ENCODE results near the gene LRMDA.

The LRMDA gene

DNA sequence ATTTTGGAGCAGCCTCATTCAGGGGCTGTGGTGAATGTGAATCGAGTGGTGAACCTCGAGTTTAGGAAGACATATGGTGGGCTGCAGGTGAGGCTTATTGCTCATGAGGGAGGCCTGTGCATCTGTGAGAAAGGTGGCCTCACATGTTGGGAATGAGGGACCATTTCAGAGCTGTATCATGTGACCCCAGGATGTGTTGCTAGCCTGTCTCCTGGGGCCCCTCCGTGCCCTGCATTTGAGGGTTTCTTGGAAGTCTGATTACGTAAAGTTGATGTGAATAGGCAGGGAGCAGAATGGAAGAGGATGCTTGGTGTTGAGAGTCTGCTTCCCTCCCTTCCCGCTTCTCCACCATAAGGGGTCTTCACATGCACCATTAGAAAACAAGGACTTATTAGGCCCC, 569.1 kb downstream of the LRMDA start:
- no peak for TF ChIP-seq CTCF (conservative IDR thresholded peaks at IDR 0.05)
- H3K27ac ChIP-seq = no peak overlapping the region

DNA sequence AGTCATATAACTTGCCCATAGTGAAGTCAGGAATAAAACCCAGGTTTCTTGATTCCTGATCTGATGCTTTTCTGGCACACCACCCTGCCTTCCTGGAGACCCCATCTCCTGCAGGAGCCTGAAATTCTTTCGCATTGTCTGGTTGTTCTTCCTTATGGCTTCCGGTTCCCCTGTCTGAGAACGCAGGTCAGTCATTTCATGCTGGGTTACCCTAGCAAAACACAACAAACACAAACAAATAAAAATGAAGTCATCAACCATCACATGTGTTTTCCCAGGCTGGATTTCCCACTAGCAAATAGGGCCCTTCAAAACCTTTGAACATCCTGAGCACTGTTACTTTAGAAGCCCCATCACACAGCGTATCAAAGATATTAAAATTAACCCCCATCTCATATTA, 569.6 kb downstream of the LRMDA start:
- TF ChIP-seq CTCF (conservative IDR thresholded peaks at IDR 0.05) = no peak
- no peak overlapping the region for H3K27ac ChIP-seq

DNA sequence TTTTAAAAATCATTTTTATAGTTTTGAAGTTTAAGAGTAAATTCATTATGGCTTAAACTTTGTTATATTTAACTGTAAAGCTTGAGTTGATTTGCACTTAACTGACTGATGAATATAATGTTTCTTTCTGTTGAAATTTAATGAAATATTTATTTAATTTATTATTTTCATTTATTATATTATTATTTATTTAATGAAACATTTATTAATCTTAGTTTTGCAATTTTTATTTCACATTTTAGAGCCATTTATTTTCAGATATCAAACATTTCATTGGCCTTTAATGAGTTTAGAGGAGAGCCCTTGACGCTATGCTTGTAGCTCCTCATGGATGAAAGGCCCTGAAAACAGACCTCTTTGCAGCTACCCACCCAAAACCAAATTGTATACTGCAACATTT, 570.0 kb downstream of the LRMDA start:
- H3K27ac ChIP-seq = no peak overlapping the region
- TF ChIP-seq CTCF (conservative IDR thresholded peaks at IDR 0.05) = no peak

- no peak overlapping the region for H3K27ac ChIP-seq
- no peak for TF ChIP-seq CTCF (conservative IDR thresholded peaks at IDR 0.05)
Observed at GRCh38 chr10:76002262-76002854, 570.9 kb downstream of the LRMDA start.

GRCh38 chr10:76007667-76008181, 576.3 kb downstream of the LRMDA start:
- H3K27ac ChIP-seq = no peak overlapping the region
- TF ChIP-seq CTCF (conservative IDR thresholded peaks at IDR 0.05) = no peak

GRCh38 chr10:76009531-76009930, 578.1 kb downstream of the LRMDA start:
- H3K27ac ChIP-seq = no peak overlapping the region
- TF ChIP-seq CTCF (conservative IDR thresholded peaks at IDR 0.05) = no peak

GRCh38 chr10:76010703-76011102, 579.3 kb downstream of the LRMDA start:
- no peak overlapping the region for H3K27ac ChIP-seq
- no peak for TF ChIP-seq CTCF (conservative IDR thresholded peaks at IDR 0.05)

Data from VCaP (cell line).